Mononuclear cell (primary cell): ENCODE measurements around the gene ISOC2. TPM values are rescaled to one million over a fixed set of nuclear protein-coding genes. Genes with fewer than 3 reads are reported as not detected.
"Not testable (repeated sequence)": the region's sequence is repeated elsewhere in the genome, so short reads cannot be mapped to it uniquely, and the experiment has no call there.

Experiments used
- H3K27me3 ChIP-seq: 2 replicates; pipeline ENCODE4 v1.6.0; 2011; ENCODE audit warnings: low read length, control low read depth; ENCODE audit not compliant: insufficient read depth
- H3K4me1 ChIP-seq: 2 replicates; pipeline ENCODE4 v1.5.1; 2011; ENCODE audit warnings: mild to moderate bottlenecking, low read length, control low read depth; ENCODE audit not compliant: insufficient read depth
- H3K4me3 ChIP-seq: 2 replicates; pipeline ENCODE4 v1.5.1; 2011; ENCODE audit warnings: mild to moderate bottlenecking, low read length, moderate library complexity
- H3K9me3 ChIP-seq: 2 replicates; pipeline ENCODE4 v1.5.1; 2011; ENCODE audit warnings: low read depth, mild to moderate bottlenecking, control low read depth, low read length
- total RNA-seq: library from RNA; depleted of rRNA; stranded (reverse); fragments of >200 nt; gene quantifications from one replicate; pipeline ENCODE4 v1.2.3, GENCODE V29; 2012

Gene ISOC2
- total RNA-seq, 1 donor: 4.5 TPM

DNA sequence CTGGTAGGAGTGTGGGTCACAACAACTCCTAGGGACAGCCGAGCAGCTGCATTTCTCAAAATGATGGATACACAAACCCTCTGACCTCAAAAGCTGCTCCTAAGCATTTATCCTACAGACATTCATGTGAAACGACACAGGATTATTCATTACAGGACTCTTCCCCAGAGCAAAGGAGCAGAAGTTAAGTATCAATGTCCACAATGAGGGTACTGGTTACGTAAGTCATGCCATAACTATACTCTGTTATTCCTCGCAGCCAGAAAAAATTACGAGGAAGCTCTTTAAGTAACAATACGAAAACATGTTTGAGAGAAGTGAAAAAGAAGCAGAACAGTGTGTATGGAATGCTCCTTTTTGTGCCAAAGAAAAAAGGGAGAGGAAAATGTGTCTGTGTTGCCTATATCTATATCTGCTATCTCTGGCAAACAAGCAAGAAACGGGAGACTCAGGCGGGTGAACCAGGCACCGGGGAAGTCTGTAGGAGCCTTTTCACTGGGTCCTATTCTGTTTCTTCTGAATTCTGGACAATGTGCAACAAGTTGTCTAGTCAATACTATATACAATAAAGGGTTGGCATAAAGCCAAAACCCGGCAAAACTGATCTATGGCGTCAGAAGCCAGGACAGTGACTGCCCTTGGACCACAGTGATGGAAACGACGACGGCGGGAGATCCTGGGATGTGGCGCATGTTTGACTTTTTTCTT lies 1.3 kb downstream of the ISOC2 start:
- H3K4me1 ChIP-seq: peaks cover 19% of the 10 kb centered on the region
- no peaks in the 10 kb centered on the region for H3K9me3 ChIP-seq
- H3K4me3 ChIP-seq: no peak overlapping the region
- H3K27me3 ChIP-seq: no peaks in the 10 kb centered on the region

GRCh38 chr19:55459551-55459949 lies 1.9 kb downstream of the ISOC2 start:
- peaks cover 19% of the 10 kb centered on the region for H3K4me1 ChIP-seq
- H3K9me3 ChIP-seq: no peaks in the 10 kb centered on the region
- no peaks in the 10 kb centered on the region for H3K27me3 ChIP-seq

GRCh38 chr19:55457683-55458457 lies 3.6 kb downstream of the ISOC2 start:
- Histone ChIP-seq H3K9me3 (no peaks in the 10 kb centered on the region), H3K27me3 (no peaks in the 10 kb centered on the region), H3K4me1 (peaks cover 19% of the 10 kb centered on the region), H3K4me3 (no peak overlapping the region)

More at GRCh38 chr19:55459551-55459949, 1.9 kb downstream of the ISOC2 start:
- no peak overlapping the region for H3K4me3 ChIP-seq

- no peaks in the 10 kb centered on the region for H3K9me3 ChIP-seq
- peaks cover 6% of the 10 kb centered on the region for H3K27me3 ChIP-seq
- peaks cover 16% of the 10 kb centered on the region for H3K4me1 ChIP-seq
- H3K4me3 ChIP-seq: no peak overlapping the region
Measured at GRCh38 chr19:55456347-55456746, 5.1 kb downstream of the ISOC2 start.

- Histone ChIP-seq H3K9me3 (no peaks in the 10 kb centered on the region), H3K4me1 (peaks cover 10% of the 10 kb centered on the region), H3K4me3 (no peak overlapping the region), H3K27me3 (peaks cover 6% of the 10 kb centered on the region)
Measured at GRCh38 chr19:55455576-55456235, 5.7 kb downstream of the ISOC2 start.

DNA sequence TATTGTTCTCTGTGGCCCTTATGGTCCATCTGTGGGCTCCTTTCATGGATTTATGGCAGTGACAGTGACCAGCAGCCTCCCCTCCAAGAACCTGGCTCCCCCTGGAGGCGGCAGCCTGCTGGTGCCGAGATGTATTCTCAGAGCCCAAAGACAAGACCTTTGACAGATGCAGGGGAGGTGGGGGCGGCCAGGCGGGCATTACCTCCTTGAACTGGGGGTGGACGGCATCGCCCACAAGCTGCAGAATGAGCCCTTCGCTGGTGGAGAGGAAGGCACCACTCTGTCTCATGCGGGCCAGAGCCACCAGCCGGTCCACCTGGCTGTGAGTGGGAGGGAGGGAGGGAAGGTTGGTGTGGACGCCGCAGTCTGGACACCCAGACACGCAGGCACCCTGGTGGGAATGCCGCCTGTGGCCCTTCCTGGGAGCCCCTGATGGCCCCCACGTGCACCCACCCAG lies 6.6 kb downstream of the ISOC2 start:
- Histone ChIP-seq H3K4me3 (no peak overlapping the region), H3K27me3 (peaks cover 11% of the 10 kb centered on the region), H3K9me3 (no peaks in the 10 kb centered on the region), H3K4me1 (peaks cover 5% of the 10 kb centered on the region)

DNA sequence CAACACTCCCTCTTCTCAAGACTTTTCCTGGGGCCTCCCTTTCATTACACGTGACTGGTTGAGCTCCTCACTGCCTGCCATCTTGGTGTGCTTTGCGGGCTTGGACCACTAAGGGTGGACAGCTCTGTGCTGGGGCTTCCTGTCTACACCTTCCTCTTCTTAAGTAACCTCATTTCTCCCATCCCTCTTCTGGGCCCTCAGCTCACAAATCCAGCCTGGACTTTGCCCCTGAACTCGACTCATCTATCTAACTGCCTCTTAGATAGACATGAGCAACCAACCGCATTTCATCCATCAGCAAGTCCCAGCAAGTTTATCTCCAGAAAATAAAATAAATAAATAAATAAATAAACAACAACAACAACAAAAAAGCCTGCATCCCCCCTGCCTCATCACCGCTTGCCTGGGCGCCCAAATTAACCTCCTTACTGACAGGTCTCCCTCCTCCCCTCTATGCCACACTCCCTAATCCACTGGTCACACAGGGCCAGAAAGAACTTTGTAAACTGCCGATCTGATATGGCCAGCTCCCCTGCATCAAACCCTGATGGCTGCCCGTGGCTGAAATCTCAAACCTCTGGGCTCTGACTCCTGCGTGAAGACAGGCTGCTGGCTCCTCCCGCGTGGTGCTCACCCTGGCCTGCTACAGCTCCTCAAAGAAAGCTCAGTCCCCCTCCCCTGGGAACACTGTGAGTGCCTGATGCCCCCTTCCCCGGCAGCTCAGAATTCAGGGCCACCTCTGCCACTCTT lies 7.8 kb downstream of the ISOC2 start:
- Histone ChIP-seq H3K27me3 (peaks cover 18% of the 10 kb centered on the region), H3K9me3 (no peaks in the 10 kb centered on the region), H3K4me3 (no peak overlapping the region), H3K4me1 (peaks cover 5% of the 10 kb centered on the region)

DNA sequence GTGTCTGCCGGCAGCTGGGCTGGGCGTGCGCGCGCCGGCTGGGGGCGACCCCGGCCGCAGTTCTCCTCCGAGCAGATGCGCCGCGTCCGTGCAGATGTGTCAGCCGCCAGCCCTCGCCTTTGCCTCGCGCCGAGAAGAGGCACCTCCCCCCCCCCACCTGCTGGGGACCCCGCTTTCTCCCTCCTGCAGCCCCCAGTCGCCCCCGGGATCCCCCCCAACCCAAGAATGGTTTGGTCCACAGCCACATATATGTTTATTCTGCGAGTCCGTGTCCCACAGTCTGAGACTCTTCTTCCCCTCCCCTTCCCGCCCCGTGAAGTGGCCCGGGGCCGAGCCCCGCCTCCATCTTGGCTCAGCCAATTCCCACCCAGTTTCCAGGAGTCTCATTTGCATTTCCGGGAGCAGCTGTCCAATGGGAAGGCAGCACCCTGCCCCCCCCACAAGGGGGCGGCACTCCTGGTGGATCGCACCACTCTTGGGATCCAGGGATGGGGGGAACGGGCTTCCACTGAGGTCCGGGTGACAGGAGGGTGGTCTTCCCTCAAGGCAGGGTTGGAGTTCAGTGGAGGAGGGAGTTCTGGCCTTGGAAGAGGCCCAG lies 8.6 kb downstream of the ISOC2 start:
- Histone ChIP-seq H3K4me1 (peaks cover 5% of the 10 kb centered on the region), H3K4me3 (no peak overlapping the region), H3K27me3 (peaks cover 18% of the 10 kb centered on the region), H3K9me3 (no peaks in the 10 kb centered on the region)

GRCh38 chr19:55451965-55452748 lies 9.3 kb downstream of the ISOC2 start:
- no peaks in the 10 kb centered on the region for H3K9me3 ChIP-seq
- H3K4me1 ChIP-seq: peaks cover 5% of the 10 kb centered on the region
- peaks cover 18% of the 10 kb centered on the region for H3K27me3 ChIP-seq
- H3K4me3 ChIP-seq: no peak overlapping the region

DNA sequence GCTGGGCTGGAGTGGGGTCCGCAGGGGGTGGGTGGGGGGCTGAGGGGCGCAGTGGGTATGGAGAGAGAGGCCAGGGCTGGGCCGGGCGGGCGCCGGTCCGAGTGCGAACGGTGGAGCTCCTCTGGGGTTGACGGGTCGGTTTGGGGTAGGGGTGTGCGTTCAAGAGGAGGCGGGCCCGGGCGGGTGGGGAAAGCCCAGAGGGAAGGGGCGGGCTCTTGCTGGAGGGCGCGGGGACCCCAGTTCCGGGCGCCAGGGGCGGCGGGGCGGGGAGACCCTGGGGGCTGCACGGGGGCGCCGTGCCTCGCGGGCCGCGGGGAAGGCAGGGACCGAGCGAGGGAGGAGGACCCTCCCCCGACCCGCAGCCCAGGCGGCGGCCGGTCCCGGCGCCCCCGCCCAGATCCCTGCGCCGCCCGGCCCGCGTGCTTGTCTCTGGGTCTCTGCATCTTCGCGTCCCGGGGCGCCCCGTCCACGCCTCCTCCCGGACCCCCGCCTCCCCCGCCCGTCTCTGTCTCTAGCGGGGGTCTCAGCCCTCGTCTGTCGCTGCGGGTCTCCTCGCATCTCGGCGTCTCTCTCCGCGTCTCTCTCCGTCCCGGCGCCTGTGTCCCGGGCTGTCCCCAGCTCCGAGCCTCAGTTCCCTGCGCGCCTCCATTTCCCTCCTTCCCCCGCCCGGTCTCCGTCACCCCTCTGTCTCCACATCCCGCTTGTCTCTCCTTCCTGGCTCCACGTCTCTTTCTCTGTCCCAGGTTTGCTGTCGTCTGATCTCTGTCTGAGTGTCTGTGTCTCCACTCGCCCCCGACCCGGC lies 10.1 kb downstream of the ISOC2 start:
- Histone ChIP-seq H3K9me3 (no peaks in the 10 kb centered on the region), H3K4me3 (no peak overlapping the region), H3K4me1 (peaks cover 5% of the 10 kb centered on the region), H3K27me3 (peaks cover 18% of the 10 kb centered on the region)

DNA sequence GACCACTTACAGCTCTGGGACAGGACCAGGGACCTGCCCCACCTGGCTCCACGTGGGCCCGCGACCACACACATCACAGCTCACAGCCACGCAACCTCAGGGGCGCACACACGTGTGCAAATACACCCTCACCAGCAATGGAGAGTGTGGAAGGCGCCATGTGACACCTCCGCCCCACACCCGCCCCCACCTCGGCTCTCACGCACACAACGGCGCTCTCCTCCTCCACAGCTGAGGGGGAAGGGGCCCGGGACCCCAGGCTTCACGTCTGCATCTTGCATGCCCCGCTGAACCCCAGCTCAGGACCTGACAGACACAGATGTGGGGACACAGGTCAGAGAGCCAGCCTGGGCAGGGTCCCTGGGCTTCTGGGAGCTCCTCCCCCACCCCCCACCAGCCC lies 12.0 kb downstream of the ISOC2 start:
- no peaks in the 10 kb centered on the region for H3K9me3 ChIP-seq
- peaks cover 5% of the 10 kb centered on the region for H3K4me1 ChIP-seq
- peaks cover 26% of the 10 kb centered on the region for H3K27me3 ChIP-seq
- H3K4me3 ChIP-seq: no peak overlapping the region

GRCh38 chr19:55448175-55448490 lies 13.3 kb downstream of the ISOC2 start:
- H3K9me3 ChIP-seq, H3K4me3 ChIP-seq, H3K4me1 ChIP-seq: not testable (repeated sequence)
- H3K27me3 ChIP-seq: peaks cover 37% of the 10 kb centered on the region

GRCh38 chr19:55447421-55448174 lies 13.8 kb downstream of the ISOC2 start:
- H3K4me3 ChIP-seq: no peak overlapping the region
- H3K27me3 ChIP-seq: peaks cover 37% of the 10 kb centered on the region
- H3K9me3 ChIP-seq: no peaks in the 10 kb centered on the region
- H3K4me1 ChIP-seq: peaks cover 5% of the 10 kb centered on the region
